ENCODE data around the gene HTR3A. TPM values are rescaled to one million over a fixed set of nuclear protein-coding genes. Genes with fewer than 3 reads are reported as not detected.

HTR3A gene
- total RNA-seq, 2 experiments from 2014 or later, result not detected

- POLR2A ChIA-PET, result no interaction called here
- Mint-ChIP-seq H3K27me3 (peaks cover 11% of the 10 kb centered on the region), H3K27ac (no peak overlapping the region), H3K4me3 (no peak overlapping the region), H3K4me1 (ENCODE audit: low read depth) (peaks cover 4% of the 10 kb centered on the region), H3K9me3 (no peaks in the 10 kb centered on the region), H3K36me3 (ENCODE audit: low read depth) (no peaks in the 10 kb centered on the region)
- ATAC-seq (ENCODE audit: poor library complexity), result no peak
- CTCF ChIA-PET, result no interaction called here
- Histone ChIP-seq H3K4me1 (ENCODE audit: insufficient read depth, low read length) (peaks cover 11% of the 10 kb centered on the region), H3K4me3 (ENCODE audit: low read length) (no peak overlapping the region), H3K27me3 (ENCODE audit: control insufficient read depth in 1 of 2, insufficient read depth in 2 of 2, low read length in 2 of 2) (peaks cover 0 to 3% of the 10 kb centered on the region in 2 experiments), H3K27ac (ENCODE audit: low read depth in 1 of 2, low read length in 2 of 2) (no peak overlapping the region), H3K9me3 (ENCODE audit: control insufficient read depth in 1 of 2, insufficient read depth in 1 of 2, low read length in 2 of 2) (no peaks in the 10 kb centered on the region), H3K36me3 (ENCODE audit: insufficient read depth, low read length) (no peaks in the 10 kb centered on the region)
- intact Hi-C loops (cut with DNase I, micrococcal nuclease), result no loop called here
- no peak for DNase-seq
- TF ChIP-seq CTCF (IDR thresholded peaks at IDR 0.05), result no peak
Observed at GRCh38 chr11:114031246-114031966, 56.5 kb downstream of the HTR3A start.

DNA sequence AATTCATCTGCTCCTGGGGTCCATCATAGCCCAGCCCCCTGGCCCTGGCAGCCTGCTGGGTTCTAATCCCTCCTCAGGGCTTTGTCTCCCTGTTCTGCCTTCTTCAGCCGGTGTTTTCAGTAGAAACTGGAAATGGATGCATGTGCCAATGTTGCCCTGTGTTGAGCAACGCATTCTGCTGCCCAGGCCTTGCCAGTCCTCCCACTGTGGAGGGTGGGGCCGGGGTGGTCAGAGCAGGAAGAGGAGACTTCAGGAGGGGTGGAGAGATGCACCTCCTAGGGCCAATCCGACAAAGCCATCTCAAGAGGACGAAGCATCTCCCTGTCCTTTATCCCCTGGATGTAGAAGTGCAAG is 57.0 kb downstream of the HTR3A start:
- ChIA-PET POLR2A (no interaction called here), CTCF (no interaction called here)
- H3K36me3 ChIP-seq (ENCODE audit: insufficient read depth, low read length), result no peaks in the 10 kb centered on the region
- DNase-seq (no peak), ATAC-seq (ENCODE audit: poor library complexity) (no peak)
- intact Hi-C loops (cut with DNase I, micrococcal nuclease), result no loop called here
- no peak overlapping the region for H3K27ac ChIP-seq (ENCODE audit: low read depth in 1 of 2, low read length in 2 of 2)
- H3K9me3 ChIP-seq (ENCODE audit: control insufficient read depth in 1 of 2, insufficient read depth in 1 of 2, low read length in 2 of 2), result no peaks in the 10 kb centered on the region
- no peak overlapping the region for H3K4me3 Mint-ChIP-seq
- H3K4me3 ChIP-seq (ENCODE audit: low read length), result no peak overlapping the region
- TF ChIP-seq CTCF (IDR thresholded peaks at IDR 0.05), result no peak
- H3K27me3 ChIP-seq (ENCODE audit: control insufficient read depth in 1 of 2, insufficient read depth in 2 of 2, low read length in 2 of 2), result peaks cover 0 to 3% of the 10 kb centered on the region in 2 experiments
- H3K36me3 Mint-ChIP-seq (ENCODE audit: low read depth), result no peaks in the 10 kb centered on the region
- H3K27me3 Mint-ChIP-seq, result peaks cover 11% of the 10 kb centered on the region
- H3K4me1 ChIP-seq (ENCODE audit: insufficient read depth, low read length), result peaks cover 10% of the 10 kb centered on the region
- H3K27ac Mint-ChIP-seq, result no peak overlapping the region
- no peaks in the 10 kb centered on the region for H3K9me3 Mint-ChIP-seq
- no peaks in the 10 kb centered on the region for H3K4me1 Mint-ChIP-seq (ENCODE audit: low read depth)

DNA sequence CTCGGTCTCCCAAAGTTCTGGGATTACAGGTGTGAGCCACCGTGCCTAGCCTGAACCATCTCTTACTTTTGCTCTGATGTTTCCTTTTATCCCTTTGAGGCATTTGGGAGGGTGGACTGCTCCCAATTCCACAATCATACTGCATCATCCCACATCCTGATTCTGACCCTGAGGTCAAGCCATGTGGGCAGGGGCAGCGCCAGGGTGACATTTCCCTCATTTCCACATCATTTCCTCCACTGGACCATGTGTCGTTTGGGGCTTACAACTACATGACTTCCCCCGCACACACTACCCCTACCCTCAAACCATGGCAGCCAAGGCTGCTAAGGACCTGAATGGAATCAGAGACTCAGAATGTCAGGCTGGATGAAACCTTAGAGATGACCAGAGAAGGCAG is 58.2 kb downstream of the HTR3A start:
- Mint-ChIP-seq H3K27ac (no peak overlapping the region), H3K27me3 (peaks cover 11% of the 10 kb centered on the region), H3K9me3 (no peaks in the 10 kb centered on the region), H3K4me1 (ENCODE audit: low read depth) (no peaks in the 10 kb centered on the region), H3K4me3 (no peak overlapping the region), H3K36me3 (ENCODE audit: low read depth) (no peaks in the 10 kb centered on the region)
- H3K4me3 ChIP-seq (ENCODE audit: low read length), result no peak overlapping the region
- H3K9me3 ChIP-seq (ENCODE audit: control insufficient read depth in 1 of 2, insufficient read depth in 1 of 2, low read length in 2 of 2), result no peaks in the 10 kb centered on the region
- peaks cover 10% of the 10 kb centered on the region for H3K4me1 ChIP-seq (ENCODE audit: insufficient read depth, low read length)
- ChIA-PET POLR2A (no interaction called here), CTCF (no interaction called here)
- peaks cover 0 to 3% of the 10 kb centered on the region in 2 experiments for H3K27me3 ChIP-seq (ENCODE audit: control insufficient read depth in 1 of 2, insufficient read depth in 2 of 2, low read length in 2 of 2)
- no peak for TF ChIP-seq CTCF (IDR thresholded peaks at IDR 0.05)
- H3K27ac ChIP-seq (ENCODE audit: low read depth in 1 of 2, low read length in 2 of 2), result no peak overlapping the region
- DNase-seq (no peak), ATAC-seq (ENCODE audit: poor library complexity) (no peak)
- no peaks in the 10 kb centered on the region for H3K36me3 ChIP-seq (ENCODE audit: insufficient read depth, low read length)
- intact Hi-C loops (cut with DNase I, micrococcal nuclease), result no loop called here
